ENCODE results near the gene TTC9C. TPM values are rescaled to one million over a fixed set of nuclear protein-coding genes. Genes with fewer than 3 reads are reported as not detected.
"Not testable (repeated sequence)": the region's sequence is repeated elsewhere in the genome, so short reads cannot be mapped to it uniquely, and the experiment has no call there.

TTC9C gene
- total RNA-seq, 1 donor from 2014 or later, result 33.3 TPM

DNA sequence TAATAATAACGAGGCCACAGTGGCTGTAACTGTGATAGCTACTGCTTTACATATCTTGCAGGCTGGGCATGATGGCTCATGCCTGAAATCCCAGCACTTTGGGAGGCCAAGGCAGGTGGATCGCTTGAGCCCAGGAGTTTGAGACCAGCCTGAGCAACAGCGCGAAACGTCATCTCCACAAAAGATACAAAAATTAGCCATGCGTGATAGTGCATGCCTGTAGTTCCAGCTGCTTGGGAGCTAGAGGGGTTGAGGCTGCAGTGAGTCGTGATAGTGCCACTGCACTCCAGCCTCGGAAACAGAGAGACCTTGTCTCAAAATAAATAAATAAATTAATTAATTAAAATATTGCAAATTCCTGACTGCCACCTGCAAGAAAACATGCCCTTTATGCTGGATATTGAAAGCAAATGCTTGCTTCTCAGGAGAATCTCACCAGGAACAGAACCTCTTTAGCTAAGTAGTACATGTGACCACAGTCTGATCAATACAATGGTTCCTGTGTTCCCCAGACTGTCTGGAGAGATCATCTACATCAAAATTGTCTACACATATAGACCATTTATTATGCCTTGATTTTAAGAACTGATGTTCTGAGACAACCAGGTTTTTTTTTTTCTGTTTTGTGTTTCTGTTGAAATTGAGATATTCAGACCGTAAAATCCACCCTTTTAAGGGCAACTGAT is 19.3 kb downstream of the TTC9C start:
- Mint-ChIP-seq H3K27me3 (no peaks in the 10 kb centered on the region), H3K4me1 (peaks cover 5% of the 10 kb centered on the region), H3K36me3 (ENCODE audit: low read depth) (peaks cover 7% of the 10 kb centered on the region), H3K27ac (peak overlapping the region; percentile 45), H3K4me3 (no peak overlapping the region), H3K9me3 (no peaks in the 10 kb centered on the region)
- DNase-seq, result no peak
- intact Hi-C loops (cut with micrococcal nuclease), result no loop called here

- DNase-seq; H3K9me3 Mint-ChIP-seq; H3K27ac Mint-ChIP-seq; H3K36me3 Mint-ChIP-seq (ENCODE audit: low read depth); H3K27me3 Mint-ChIP-seq; H3K4me3 Mint-ChIP-seq; intact Hi-C loops (cut with micrococcal nuclease): not testable (repeated sequence)
- H3K4me1 Mint-ChIP-seq, result peaks cover 17% of the 10 kb centered on the region
Measured at GRCh38 chr11:62749931-62750330, 21.6 kb downstream of the TTC9C start.

- Mint-ChIP-seq H3K36me3 (ENCODE audit: low read depth) (peaks cover 9% of the 10 kb centered on the region), H3K9me3 (no peaks in the 10 kb centered on the region), H3K27ac (no peak overlapping the region), H3K4me1 (peaks cover 18% of the 10 kb centered on the region), H3K27me3 (no peaks in the 10 kb centered on the region), H3K4me3 (peak overlapping the region; percentile 98)
- no peak for DNase-seq
- intact Hi-C loops (cut with micrococcal nuclease), result no loop called here
Measured at GRCh38 chr11:62752177-62752785, 24.0 kb downstream of the TTC9C start.

DNA sequence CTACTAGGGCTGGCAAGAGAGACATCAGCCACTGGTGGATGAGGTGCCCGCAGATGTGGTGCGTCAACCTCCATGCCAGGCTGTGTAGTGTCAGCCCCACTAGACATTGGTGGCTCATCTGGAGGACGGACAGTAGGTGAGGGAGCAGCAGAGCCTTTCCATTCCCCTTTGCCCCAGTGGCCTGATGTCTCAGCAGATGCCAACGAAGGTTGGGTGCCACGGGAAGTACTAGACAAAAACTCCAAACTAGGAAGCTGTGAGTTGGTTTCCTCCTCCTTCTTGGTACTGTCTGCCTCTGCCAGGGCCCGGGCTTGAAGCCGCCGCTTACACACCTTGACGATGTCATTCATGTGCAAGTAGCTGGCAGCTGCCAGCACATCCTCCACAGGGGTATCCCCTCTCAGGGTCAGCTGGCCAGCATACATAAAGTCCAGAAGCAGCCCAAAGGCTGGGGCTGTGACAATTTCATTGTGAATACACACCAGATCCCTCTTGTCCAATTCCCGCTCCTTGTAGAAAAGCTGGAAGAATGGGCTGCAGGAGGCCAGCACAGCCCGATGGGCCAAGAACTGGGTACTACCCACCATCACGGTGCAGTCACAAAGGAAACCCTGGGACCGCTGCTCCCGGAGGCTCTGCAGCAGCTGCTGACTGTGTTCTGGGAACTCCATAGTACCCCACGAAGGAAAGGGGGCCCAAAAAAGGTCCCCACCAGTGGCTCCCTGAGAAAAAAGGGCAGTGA is 24.9 kb downstream of the TTC9C start:
- peaks cover 18% of the 10 kb centered on the region for H3K4me1 Mint-ChIP-seq
- intact Hi-C loops (cut with micrococcal nuclease), result loop anchor here (1.0 kb wide), 3 partner anchors 8 to 34 kb away; partner anchors contain the start of genes HNRNPUL2, POLR2G and TMEM179B
- peak overlapping the region; percentile 98 for H3K4me3 Mint-ChIP-seq
- H3K9me3 Mint-ChIP-seq, result no peaks in the 10 kb centered on the region
- DNase-seq, result peak; percentile 66
- H3K27me3 Mint-ChIP-seq, result no peaks in the 10 kb centered on the region
- peaks cover 6% of the 10 kb centered on the region for H3K36me3 Mint-ChIP-seq (ENCODE audit: low read depth)
- peak overlapping the region; percentile 97 for H3K27ac Mint-ChIP-seq

- Mint-ChIP-seq H3K27ac (peak within 1 kb of the TSS; percentile 97), H3K27me3 (no peaks in the 10 kb centered on the region), H3K9me3 (no peaks in the 10 kb centered on the region), H3K4me3 (peak within 1 kb of the TSS; percentile 98), H3K4me1 (peaks cover 16% of the 10 kb centered on the region), H3K36me3 (ENCODE audit: low read depth) (peaks cover 6% of the 10 kb centered on the region)
- intact Hi-C loops (cut with micrococcal nuclease), result loop anchor here (1.0 kb wide), 4 partner anchors 7 to 33 kb away; partner anchors contain the start of genes HNRNPUL2, POLR2G, TAF6L and TMEM179B
- DNase-seq, result peak; percentile 98
Measured at GRCh38 chr11:62753736-62754603, 25.7 kb downstream of the TTC9C start, which contains the start of gene ZBTB3. Gene ZBTB3 (minus strand): TSS chr11:62754160. CDS start chr11:62753664, 496 bp downstream.

DNA sequence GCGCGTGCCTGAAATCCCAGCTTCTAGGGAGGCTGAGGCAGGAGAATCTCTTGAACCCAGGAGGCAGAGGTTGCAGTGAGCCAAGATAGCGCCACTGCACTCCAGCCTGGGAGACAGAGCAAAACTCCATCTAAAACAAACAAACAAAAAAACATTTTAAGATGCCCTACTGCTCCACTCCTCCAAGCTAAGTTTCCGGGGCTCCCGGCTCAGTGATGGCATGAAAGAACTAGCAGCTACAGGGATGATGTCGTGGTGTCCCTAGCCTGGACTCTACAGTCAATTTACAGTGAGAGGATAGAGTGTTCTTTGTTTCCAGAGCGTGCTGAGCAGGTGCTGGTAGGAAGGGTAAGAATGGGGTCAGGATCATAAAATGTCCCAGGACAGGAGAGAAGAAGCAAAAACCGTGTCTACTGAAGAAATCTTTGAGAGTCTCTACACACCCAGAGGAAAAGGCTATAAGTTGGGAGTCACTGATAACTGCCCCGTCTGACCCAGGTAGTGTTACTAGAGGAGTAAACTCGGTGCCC is 26.9 kb downstream of the TTC9C start:
- Mint-ChIP-seq H3K27ac (no peak overlapping the region), H3K4me3 (peak overlapping the region; percentile 98), H3K4me1 (peaks cover 13% of the 10 kb centered on the region), H3K9me3 (no peaks in the 10 kb centered on the region), H3K27me3 (no peaks in the 10 kb centered on the region), H3K36me3 (ENCODE audit: low read depth) (peaks cover 5% of the 10 kb centered on the region)
- intact Hi-C loops (cut with micrococcal nuclease), result no loop called here
- no peak for DNase-seq

GRCh38 chr11:62757846-62758788 is 29.8 kb downstream of the TTC9C start:
- DNase-seq, result no peak
- intact Hi-C loops (cut with micrococcal nuclease), result no loop called here
- Mint-ChIP-seq H3K27me3 (no peaks in the 10 kb centered on the region), H3K27ac (no peak overlapping the region), H3K36me3 (ENCODE audit: low read depth) (peaks cover 11% of the 10 kb centered on the region), H3K4me1 (peaks cover 23% of the 10 kb centered on the region), H3K4me3 (no peak overlapping the region), H3K9me3 (no peaks in the 10 kb centered on the region)

DNA sequence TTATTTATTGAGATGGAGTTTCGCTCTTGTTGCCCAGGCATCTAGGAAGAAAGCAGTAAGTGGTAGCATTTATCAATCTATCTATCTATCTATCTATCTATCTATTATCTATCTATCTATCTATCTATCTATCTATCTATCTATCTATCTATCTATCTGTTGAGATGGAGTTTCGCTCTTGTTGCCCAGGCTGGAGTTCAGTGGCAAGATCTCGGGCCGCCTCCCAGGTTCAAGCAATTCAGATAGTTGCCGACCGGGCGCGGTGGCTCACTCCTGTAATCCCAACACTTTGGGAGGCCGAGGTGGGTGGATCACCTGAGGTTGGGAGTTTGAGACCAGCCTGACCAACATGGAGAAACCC is 32.6 kb downstream of the TTC9C start:
- H3K9me3 Mint-ChIP-seq, DNase-seq, H3K27me3 Mint-ChIP-seq: not testable (repeated sequence)
- Mint-ChIP-seq H3K4me1 (peaks cover 13% of the 10 kb centered on the region), H3K4me3 (peak overlapping the region; percentile 97), H3K27ac (peak overlapping the region; percentile 78), H3K36me3 (ENCODE audit: low read depth) (peaks cover 20% of the 10 kb centered on the region)
- intact Hi-C loops (cut with micrococcal nuclease), result loop anchor here (1.0 to 5.0 kb wide), 4 partner anchors 8 to 94 kb away; partner anchors contain the start of genes C11orf98, CSKMT, TAF6L and TMEM179B

- Mint-ChIP-seq H3K36me3 (ENCODE audit: low read depth) (peaks cover 20% of the 10 kb centered on the region), H3K27ac (peak overlapping the region; percentile 96), H3K27me3 (no peaks in the 10 kb centered on the region), H3K4me1 (peaks cover 26% of the 10 kb centered on the region), H3K4me3 (peak overlapping the region; percentile 93), H3K9me3 (no peaks in the 10 kb centered on the region)
- DNase-seq, result peak; percentile 79
- intact Hi-C loops (cut with micrococcal nuclease), result loop anchor here (1.0 to 10.0 kb wide), 10 partner anchors 9 to 176 kb away; partner anchors contain the start of genes BSCL2, GNG3, HNRNPUL2 and NXF1
Measured at GRCh38 chr11:62770778-62771143, 42.5 kb downstream of the TTC9C start.

DNA sequence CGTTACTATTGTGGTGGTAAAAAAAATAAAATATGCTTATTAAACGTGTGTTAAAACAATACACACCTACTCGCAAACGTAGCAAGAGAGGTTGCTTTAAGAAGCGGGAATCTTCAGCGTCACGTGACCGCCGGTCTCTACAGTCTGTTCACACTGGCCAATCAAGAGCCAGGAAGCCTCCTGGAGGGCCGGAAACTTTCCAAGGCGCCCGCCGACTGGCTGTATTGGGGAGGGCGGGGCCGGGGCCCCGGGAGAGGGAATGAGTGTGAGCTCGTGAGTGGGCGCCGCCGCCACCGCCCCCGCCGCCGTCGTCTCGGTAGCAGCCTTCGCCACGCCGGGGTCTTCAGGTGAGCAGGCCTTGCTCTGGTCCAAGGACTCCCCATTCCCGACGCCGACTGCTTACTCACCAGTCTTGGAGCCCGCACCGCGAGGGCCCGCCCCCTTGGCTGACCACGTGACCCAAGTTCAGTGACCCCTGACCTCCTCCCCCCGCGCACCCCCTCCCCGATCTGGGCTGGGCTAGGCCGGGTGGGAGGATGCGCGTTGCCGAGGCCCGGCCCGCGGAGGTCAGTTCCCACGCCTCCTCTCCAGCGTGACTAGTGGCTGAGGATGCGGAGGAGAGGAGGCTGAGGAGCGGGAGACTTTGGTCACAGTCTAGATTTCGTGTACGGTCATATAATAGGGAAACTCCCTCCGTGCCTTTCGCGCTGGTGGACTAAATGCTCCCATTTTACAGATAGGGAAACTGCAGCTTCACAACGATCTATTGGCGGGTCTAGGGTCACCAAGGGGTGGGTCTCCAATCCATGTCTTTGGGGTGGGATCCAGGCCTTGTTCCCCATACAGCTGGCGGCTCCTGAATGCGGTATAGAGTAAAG is 43.1 kb downstream of the TTC9C start, which contains the start of gene TAF6L:
Gene TAF6L, plus strand, starts transcription at position 253 of the 878 bp plus-strand sequence. CDS start 4,388 bp downstream, outside the sequence.
- H3K9me3 Mint-ChIP-seq, result no peaks in the 10 kb centered on the region
- H3K36me3 Mint-ChIP-seq (ENCODE audit: low read depth), result peaks cover 19% of the 10 kb centered on the region
- H3K27me3 Mint-ChIP-seq, result no peaks in the 10 kb centered on the region
- intact Hi-C loops (cut with micrococcal nuclease), result loop anchor here (1.0 to 10.0 kb wide), 10 partner anchors 10 to 177 kb away; partner anchors contain the start of genes BSCL2, GNG3, HNRNPUL2 and NXF1
- peak within 1 kb of the TSS; percentile 96 for H3K27ac Mint-ChIP-seq
- H3K4me1 Mint-ChIP-seq, result peaks cover 26% of the 10 kb centered on the region
- H3K4me3 Mint-ChIP-seq, result peak within 1 kb of the TSS; percentile 93
- peak; percentile 98 for DNase-seq

DNA sequence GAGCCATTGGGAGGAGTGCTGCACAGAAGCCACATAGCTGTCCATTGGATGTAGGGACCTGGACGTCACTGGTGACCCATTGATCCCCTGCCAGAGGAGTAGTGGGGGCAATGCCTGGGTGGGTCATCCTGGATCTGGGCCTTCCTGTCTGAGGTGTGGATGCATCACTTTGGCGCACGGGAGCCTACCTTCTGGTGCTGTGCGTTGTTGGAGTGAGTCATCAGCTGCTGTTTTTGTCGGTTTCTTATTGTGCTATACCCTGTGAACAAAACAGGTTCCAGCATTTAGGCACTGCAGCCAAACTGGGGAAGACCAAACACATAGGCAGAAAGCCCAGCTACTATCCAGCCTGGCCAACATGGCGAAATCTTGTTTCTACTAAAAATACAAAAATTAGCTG is 46.1 kb downstream of the TTC9C start:
- Mint-ChIP-seq H3K4me3 (no peak overlapping the region), H3K9me3 (no peaks in the 10 kb centered on the region), H3K27ac (no peak overlapping the region), H3K27me3 (no peaks in the 10 kb centered on the region), H3K36me3 (ENCODE audit: low read depth) (peaks cover 25% of the 10 kb centered on the region), H3K4me1 (peaks cover 39% of the 10 kb centered on the region)
- DNase-seq, result no peak
- intact Hi-C loops (cut with micrococcal nuclease), result loop anchor here (5.0 to 10.0 kb wide), 2 partner anchors 67 to 180 kb away; partner anchors contain the start of genes BSCL2, GNG3 and TUT1
